Measurements from ENCODE around the gene UNK.

GRCh38 chr17:75748706-75749105 is 35.9 kb upstream of the UNK start:
- TF ChIP-seq CTCF (IDR thresholded peaks at IDR 0.05) (no peak), POLR2A (IDR thresholded peaks at IDR 0.05) (no peak)

Data from right lobe of liver (tissue), 4 donors.